ENCODE measurements around the gene NCDN. TPM values are rescaled to one million over a fixed set of nuclear protein-coding genes. Genes with fewer than 3 reads are reported as not detected.
"Not testable (repeated sequence)": the region's sequence is repeated elsewhere in the genome, so short reads cannot be mapped to it uniquely, and the experiment has no call there.

Gene NCDN
- total RNA-seq, 1 donor from 2014 or later = 12.9 TPM

GRCh38 chr1:35570589-35571137 lies 13.1 kb downstream of the NCDN start:
- DNase-seq (ENCODE audit: low read depth, low spot score) = no peak

- no peak for DNase-seq (ENCODE audit: low read depth, low spot score)
These were observed 13.7 kb downstream of the NCDN start for GRCh38 chr1:35571263-35571662.

GRCh38 chr1:35572296-35572695 lies 14.7 kb downstream of the NCDN start:
- no peak for DNase-seq (ENCODE audit: low read depth, low spot score)

- DNase-seq (ENCODE audit: low read depth, low spot score) = no peak
These were observed 15.9 kb downstream of the NCDN start, which contains the start of gene TFAP2E for GRCh38 chr1:35573198-35574124. TFAP2E (plus strand) TSS chr1:35573314; CDS start chr1:35573578, 264 bp downstream.

GRCh38 chr1:35574125-35574654 lies 16.6 kb downstream of the NCDN start:
- DNase-seq (ENCODE audit: low read depth, low spot score) = no peak

- no peak for DNase-seq (ENCODE audit: low read depth, low spot score)
These were observed 17.2 kb downstream of the NCDN start for GRCh38 chr1:35574655-35575415.

- DNase-seq (ENCODE audit: low read depth, low spot score) = no peak
These were observed 17.9 kb downstream of the NCDN start for GRCh38 chr1:35575416-35575958.

- DNase-seq (ENCODE audit: low read depth, low spot score) = no peak
These were observed 18.6 kb downstream of the NCDN start for GRCh38 chr1:35576061-35576765.

- not testable (repeated sequence) for DNase-seq (ENCODE audit: low read depth, low spot score)
These were observed 19.1 kb downstream of the NCDN start for GRCh38 chr1:35576766-35577070.

GRCh38 chr1:35577071-35577998 lies 19.7 kb downstream of the NCDN start:
- no peak for DNase-seq (ENCODE audit: low read depth, low spot score)

GRCh38 chr1:35580949-35581388 lies 23.4 kb downstream of the NCDN start:
- DNase-seq (ENCODE audit: low read depth, low spot score) = no peak

- not testable (repeated sequence) for DNase-seq (ENCODE audit: low read depth, low spot score)
These were observed 24.0 kb downstream of the NCDN start for GRCh38 chr1:35581621-35582020.

GRCh38 chr1:35585281-35585680 lies 27.7 kb downstream of the NCDN start:
- DNase-seq (ENCODE audit: low read depth, low spot score) = no peak

- DNase-seq (ENCODE audit: low read depth, low spot score) = not testable (repeated sequence)
These were observed 28.2 kb downstream of the NCDN start for GRCh38 chr1:35585805-35586204.

- no peak for DNase-seq (ENCODE audit: low read depth, low spot score)
These were observed 29.2 kb downstream of the NCDN start for GRCh38 chr1:35586808-35587207.

- no peak for DNase-seq (ENCODE audit: low read depth, low spot score)
These were observed 30.1 kb downstream of the NCDN start for GRCh38 chr1:35587736-35588135.

- DNase-seq (ENCODE audit: low read depth, low spot score) = no peak
These were observed 30.8 kb downstream of the NCDN start for GRCh38 chr1:35588197-35588910.

GRCh38 chr1:35589516-35590427 lies 32.2 kb downstream of the NCDN start:
- no peak for DNase-seq (ENCODE audit: low read depth, low spot score)

Data from pulmonary artery endothelial cell (primary cell).